HG02588 (cell line): Measurements from ENCODE around the gene SUN3.
A peak's percentile ranks its signal among the peaks of the same experiment; 100 is the strongest.

ENCODE experiments used
- ATAC-seq: cut with Tn5 transposase; IDR thresholded peaks from one replicate; pipeline ENCODE4 v1.9.1; 2021; ENCODE audit warnings: mild to moderate bottlenecking, moderate library complexity; ENCODE audit not compliant: unreplicated experiment

The SUN3 gene

GRCh38 chr7:47979832-47980181 lies 49.1 kb downstream of the SUN3 start:
- no peak for ATAC-seq

- peak; percentile 99 for ATAC-seq
These were observed 49.6 kb downstream of the SUN3 start, which contains the start of gene HUS1 for GRCh38 chr7:47979145-47979831. TSS of gene HUS1 (minus strand) at chr7:47979615. CDS start at chr7:47979519, 96 bp downstream.

GRCh38 chr7:47978790-47979144 lies 50.1 kb downstream of the SUN3 start:
- ATAC-seq, result no peak

- no peak for ATAC-seq
These were observed 55.2 kb downstream of the SUN3 start for GRCh38 chr7:47973739-47974138.

- ATAC-seq, result no peak
These were observed 58.1 kb downstream of the SUN3 start for GRCh38 chr7:47970761-47971160.

- ATAC-seq, result peak; percentile 79
These were observed 59.8 kb downstream of the SUN3 start for GRCh38 chr7:47968847-47969774.

- ATAC-seq, result no peak
These were observed 61.2 kb downstream of the SUN3 start for GRCh38 chr7:47967708-47968107.

- ATAC-seq, result no peak
These were observed 61.8 kb downstream of the SUN3 start for GRCh38 chr7:47967123-47967522.

GRCh38 chr7:47965456-47965855 lies 63.5 kb downstream of the SUN3 start:
- no peak for ATAC-seq

- ATAC-seq, result no peak
These were observed 66.6 kb downstream of the SUN3 start for GRCh38 chr7:47962262-47962661.

GRCh38 chr7:47957156-47957555 lies 71.8 kb downstream of the SUN3 start:
- no peak for ATAC-seq

- no peak for ATAC-seq
These were observed 72.7 kb downstream of the SUN3 start for GRCh38 chr7:47956220-47956619.

- ATAC-seq, result no peak
These were observed 74.5 kb downstream of the SUN3 start for GRCh38 chr7:47954231-47954911.

GRCh38 chr7:47953822-47954221 lies 75.1 kb downstream of the SUN3 start:
- ATAC-seq, result no peak

GRCh38 chr7:47952224-47952623 lies 76.7 kb downstream of the SUN3 start:
- no peak for ATAC-seq

GRCh38 chr7:47951374-47951773 lies 77.5 kb downstream of the SUN3 start:
- no peak for ATAC-seq

GRCh38 chr7:47950714-47951113 lies 78.2 kb downstream of the SUN3 start:
- no peak for ATAC-seq

GRCh38 chr7:47949703-47950102 lies 79.2 kb downstream of the SUN3 start:
- ATAC-seq, result no peak

GRCh38 chr7:47948141-47948790 lies 80.6 kb downstream of the SUN3 start, which contains the start of gene PKD1L1:
TSS of gene PKD1L1 (minus strand) at chr7:47948466. CDS start at chr7:47948440, 26 bp downstream.
- ATAC-seq, result no peak

- no peak for ATAC-seq
These were observed 81.6 kb downstream of the SUN3 start for GRCh38 chr7:47947355-47947749.
